ENCODE measurements around the gene BBOX1.

Gene BBOX1

DNA sequence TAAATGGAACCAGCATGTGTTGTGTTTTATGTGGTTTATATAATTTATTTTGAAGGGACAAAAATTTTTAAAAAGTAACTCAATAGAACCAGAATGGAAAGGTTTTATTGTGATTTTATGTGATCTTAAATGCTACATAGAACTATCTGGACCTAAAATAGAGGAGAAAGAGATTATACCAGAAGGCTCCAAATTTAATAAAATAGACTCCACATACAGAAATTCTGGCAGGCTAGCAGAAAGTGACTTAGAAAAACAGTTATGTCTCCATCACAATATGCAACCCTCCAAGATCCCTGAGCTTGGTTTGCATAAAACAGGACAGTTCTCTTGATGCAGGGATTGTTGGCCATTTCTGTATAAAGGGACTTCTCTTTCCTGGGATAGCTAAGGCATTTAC is 107.9 kb downstream of the BBOX1 start:
- TF ChIP-seq POLR2A (IDR thresholded peaks at IDR 0.05; ENCODE audit: extremely low read depth, insufficient read length) (no peak), MYC (IDR thresholded peaks at IDR 0.05; ENCODE audit: low read depth, low read length) (no peak), MAX (IDR thresholded peaks at IDR 0.05; ENCODE audit: low read depth, low read length) (no peak)
- TF ChIP-seq, protein P1, sequence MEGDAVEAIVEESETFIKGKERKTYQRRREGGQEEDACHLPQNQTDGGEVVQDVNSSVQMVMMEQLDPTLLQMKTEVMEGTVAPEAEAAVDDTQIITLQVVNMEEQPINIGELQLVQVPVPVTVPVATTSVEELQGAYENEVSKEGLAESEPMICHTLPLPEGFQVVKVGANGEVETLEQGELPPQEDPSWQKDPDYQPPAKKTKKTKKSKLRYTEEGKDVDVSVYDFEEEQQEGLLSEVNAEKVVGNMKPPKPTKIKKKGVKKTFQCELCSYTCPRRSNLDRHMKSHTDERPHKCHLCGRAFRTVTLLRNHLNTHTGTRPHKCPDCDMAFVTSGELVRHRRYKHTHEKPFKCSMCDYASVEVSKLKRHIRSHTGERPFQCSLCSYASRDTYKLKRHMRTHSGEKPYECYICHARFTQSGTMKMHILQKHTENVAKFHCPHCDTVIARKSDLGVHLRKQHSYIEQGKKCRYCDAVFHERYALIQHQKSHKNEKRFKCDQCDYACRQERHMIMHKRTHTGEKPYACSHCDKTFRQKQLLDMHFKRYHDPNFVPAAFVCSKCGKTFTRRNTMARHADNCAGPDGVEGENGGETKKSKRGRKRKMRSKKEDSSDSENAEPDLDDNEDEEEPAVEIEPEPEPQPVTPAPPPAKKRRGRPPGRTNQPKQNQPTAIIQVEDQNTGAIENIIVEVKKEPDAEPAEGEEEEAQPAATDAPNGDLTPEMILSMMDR (IDR thresholded peaks at IDR 0.05; ENCODE audit: low read depth, low read length), result no peak
- no peak overlapping the region for H3K4me3 ChIP-seq (ENCODE audit: low read depth, low read length)
- DNase-seq (ENCODE audit: low read depth), result no peak

DNA sequence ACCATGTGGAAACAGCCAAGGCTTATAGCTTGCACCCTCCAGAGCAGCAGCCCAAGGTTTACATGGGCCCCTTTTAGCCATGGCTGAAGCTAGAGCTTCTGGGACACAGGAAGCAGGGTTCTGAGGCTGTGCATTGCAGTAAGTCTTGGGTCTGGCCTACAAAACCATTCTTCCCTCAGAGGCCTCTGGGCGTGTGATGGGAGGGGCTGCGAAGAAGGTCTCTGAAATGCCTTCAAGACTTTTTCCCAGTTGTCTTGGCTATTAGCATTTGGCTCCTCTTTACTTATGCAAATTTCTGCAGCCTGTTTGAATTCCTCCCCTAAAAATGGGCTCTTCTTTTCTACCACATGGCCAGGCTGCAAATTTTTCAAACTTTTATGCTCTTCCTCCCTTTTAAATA is 109.5 kb downstream of the BBOX1 start:
- TF ChIP-seq MYC (IDR thresholded peaks at IDR 0.05; ENCODE audit: low read depth, low read length) (no peak), MAX (IDR thresholded peaks at IDR 0.05; ENCODE audit: low read depth, low read length) (no peak), POLR2A (IDR thresholded peaks at IDR 0.05; ENCODE audit: extremely low read depth, insufficient read length) (no peak)
- TF ChIP-seq, protein P1 (IDR thresholded peaks at IDR 0.05; ENCODE audit: low read depth, low read length), result no peak

DNA sequence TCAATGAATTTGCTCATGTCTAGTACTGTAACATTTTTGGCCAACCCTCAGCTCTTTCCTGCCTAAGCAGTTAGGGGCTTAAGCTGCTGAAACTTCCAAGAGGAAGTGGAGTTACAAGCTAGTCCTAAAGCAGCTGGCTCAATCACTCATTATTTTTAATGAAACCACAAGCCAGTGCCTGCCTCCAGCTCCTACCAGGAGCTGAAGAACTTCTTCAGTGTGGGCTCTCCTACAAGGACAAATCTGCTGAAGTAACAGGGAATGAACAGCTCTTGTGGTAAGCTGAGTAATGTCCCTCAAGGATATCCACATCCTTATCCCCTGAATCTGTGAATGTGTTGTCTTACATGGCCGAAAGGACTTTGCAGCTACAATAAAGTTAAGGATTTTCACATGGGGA is 112.5 kb downstream of the BBOX1 start:
- DNase-seq (ENCODE audit: low read depth), result peak; percentile 6
- H3K4me3 ChIP-seq (ENCODE audit: low read depth, low read length), result no peak overlapping the region
- TF ChIP-seq MAX (IDR thresholded peaks at IDR 0.05; ENCODE audit: low read depth, low read length) (no peak), MYC (IDR thresholded peaks at IDR 0.05; ENCODE audit: low read depth, low read length) (no peak), POLR2A (IDR thresholded peaks at IDR 0.05; ENCODE audit: extremely low read depth, insufficient read length) (no peak)
- TF ChIP-seq, protein P1 (IDR thresholded peaks at IDR 0.05; ENCODE audit: low read depth, low read length), result no peak

More for the DNA sequence above, 109.5 kb downstream of the BBOX1 start:
- H3K4me3 ChIP-seq (ENCODE audit: low read depth, low read length), result no peak overlapping the region
- DNase-seq (ENCODE audit: low read depth), result no peak

GRCh38 chr11:27158456-27159334 is 118.1 kb downstream of the BBOX1 start:
- TF ChIP-seq, protein P1 (IDR thresholded peaks at IDR 0.05; ENCODE audit: low read depth, low read length), result peak; percentile 50
- TF ChIP-seq MAX (IDR thresholded peaks at IDR 0.05; ENCODE audit: low read depth, low read length) (no peak), MYC (IDR thresholded peaks at IDR 0.05; ENCODE audit: low read depth, low read length) (no peak)
- H3K4me3 ChIP-seq (ENCODE audit: low read depth, low read length), result no peak overlapping the region
- DNase-seq (ENCODE audit: low read depth), result peak; percentile 66

GRCh38 chr11:27159335-27159679 is 118.7 kb downstream of the BBOX1 start:
- no peak overlapping the region for H3K4me3 ChIP-seq (ENCODE audit: low read depth, low read length)
- no peak for DNase-seq (ENCODE audit: low read depth)
- TF ChIP-seq POLR2A (IDR thresholded peaks at IDR 0.05; ENCODE audit: extremely low read depth, insufficient read length) (no peak), MYC (IDR thresholded peaks at IDR 0.05; ENCODE audit: low read depth, low read length) (no peak), MAX (IDR thresholded peaks at IDR 0.05; ENCODE audit: low read depth, low read length) (no peak)
- TF ChIP-seq, protein P1 (IDR thresholded peaks at IDR 0.05; ENCODE audit: low read depth, low read length), result no peak

All from NB4 (cell line).